Measurements from ENCODE around the gene SYNE1. TPM values are rescaled to one million over a fixed set of nuclear protein-coding genes. Genes with fewer than 3 reads are reported as not detected.

Gene SYNE1
- total and polyA plus RNA-seq, 4 donors, result 10.2 to 105 (median 24.5) TPM

DNA sequence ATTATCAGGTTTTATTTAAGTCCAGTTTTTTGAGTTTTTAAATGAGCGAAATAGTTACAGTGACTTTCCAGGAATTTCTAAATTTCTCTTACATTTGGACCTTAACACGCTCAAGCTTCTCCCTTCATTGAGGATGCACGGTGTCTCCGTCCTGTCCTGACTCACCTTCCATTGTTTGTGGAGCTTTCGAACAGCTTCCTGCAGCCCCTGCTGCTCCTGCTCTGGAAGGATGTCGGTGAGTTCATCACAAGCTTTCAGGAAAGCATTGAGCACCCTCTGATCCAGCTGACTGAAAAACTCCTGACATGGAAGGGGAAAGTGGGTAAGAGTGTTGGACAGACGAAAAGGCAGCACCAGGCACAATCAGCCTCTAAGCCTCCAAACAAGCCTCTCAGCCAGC, 183.7 kb downstream of the SYNE1 start:
- H3K4me3 ChIP-seq (ENCODE audit: low read depth in 1 of 3, low read length in 3 of 3), result no peak overlapping the region
- no peak overlapping the region for H3K27ac ChIP-seq (ENCODE audit: low read depth in 1 of 2, low read length in 2 of 2)
- H3K9me3 ChIP-seq (ENCODE audit: control insufficient read depth in 4 of 4, low read length in 3 of 4), result no peaks in the 10 kb centered on the region
- WGBS, result 74% methylated on average over 7 of the region's 7 CpGs
- H3K36me3 ChIP-seq (ENCODE audit: control insufficient read depth in 4 of 4, insufficient read depth in 3 of 4, low read depth in 1 of 4, low read length in 3 of 4), result no peaks in the 10 kb centered on the region
- H3K4me1 ChIP-seq (ENCODE audit: control insufficient read depth in 4 of 4, insufficient read depth in 4 of 4, low read length in 3 of 4), result no peaks in the 10 kb centered on the region
- DNase-seq (ENCODE audit: low spot score), result no peak
- H3K9ac ChIP-seq (ENCODE audit: low read depth in 1 of 2, low read length in 2 of 2), result no peak overlapping the region
- no peaks in the 10 kb centered on the region for H3K27me3 ChIP-seq (ENCODE audit: control insufficient read depth in 4 of 4, insufficient read depth in 4 of 4, low read length in 3 of 4)
- TF ChIP-seq EGR1 (IDR thresholded peaks at IDR 0.05; ENCODE audit: low read depth in 2 of 2), result no peak
- no peak for TF ChIP-seq RXRA (IDR thresholded peaks at IDR 0.05)

DNA sequence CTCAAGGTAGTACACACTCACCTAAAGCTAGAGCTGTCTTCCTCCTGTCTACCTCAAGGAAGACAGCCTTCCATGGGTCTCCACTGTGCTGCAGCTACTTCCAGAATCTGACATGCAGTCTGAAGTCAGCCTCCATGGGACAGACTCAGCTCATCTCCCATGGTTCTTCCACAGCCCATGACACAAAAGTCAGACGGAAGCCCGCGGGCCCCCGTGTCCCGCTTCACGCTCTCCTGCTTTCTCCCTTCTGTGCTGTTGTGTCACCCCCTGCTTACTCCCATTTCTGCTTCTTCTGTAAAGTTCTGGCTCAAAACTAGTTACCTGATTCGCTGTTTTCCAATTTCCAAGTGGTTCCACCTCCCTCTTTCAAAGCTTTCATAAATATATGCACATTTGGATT, 184.5 kb downstream of the SYNE1 start:
- WGBS, result 91% methylated on average over 7 of the region's 7 CpGs
- H3K9me3 ChIP-seq (ENCODE audit: control insufficient read depth in 4 of 4, low read length in 3 of 4), result no peaks in the 10 kb centered on the region

More for the DNA sequence above, 184.5 kb downstream of the SYNE1 start:
- Histone ChIP-seq H3K4me1 (ENCODE audit: control insufficient read depth in 4 of 4, insufficient read depth in 4 of 4, low read length in 3 of 4) (no peaks in the 10 kb centered on the region), H3K36me3 (ENCODE audit: control insufficient read depth in 4 of 4, insufficient read depth in 3 of 4, low read depth in 1 of 4, low read length in 3 of 4) (no peaks in the 10 kb centered on the region), H3K27ac (ENCODE audit: low read depth in 1 of 2, low read length in 2 of 2) (no peak overlapping the region), H3K4me3 (ENCODE audit: low read depth in 1 of 3, low read length in 3 of 3) (no peak overlapping the region), H3K9ac (ENCODE audit: low read depth in 1 of 2, low read length in 2 of 2) (no peak overlapping the region), H3K27me3 (ENCODE audit: control insufficient read depth in 4 of 4, insufficient read depth in 4 of 4, low read length in 3 of 4) (no peaks in the 10 kb centered on the region)
- DNase-seq (ENCODE audit: low spot score), result no peak
- TF ChIP-seq YY1 (IDR thresholded peaks at IDR 0.05), result no peak
- TF ChIP-seq FOXA1 (IDR thresholded peaks at IDR 0.05), result no peak
- TF ChIP-seq, protein P1, sequence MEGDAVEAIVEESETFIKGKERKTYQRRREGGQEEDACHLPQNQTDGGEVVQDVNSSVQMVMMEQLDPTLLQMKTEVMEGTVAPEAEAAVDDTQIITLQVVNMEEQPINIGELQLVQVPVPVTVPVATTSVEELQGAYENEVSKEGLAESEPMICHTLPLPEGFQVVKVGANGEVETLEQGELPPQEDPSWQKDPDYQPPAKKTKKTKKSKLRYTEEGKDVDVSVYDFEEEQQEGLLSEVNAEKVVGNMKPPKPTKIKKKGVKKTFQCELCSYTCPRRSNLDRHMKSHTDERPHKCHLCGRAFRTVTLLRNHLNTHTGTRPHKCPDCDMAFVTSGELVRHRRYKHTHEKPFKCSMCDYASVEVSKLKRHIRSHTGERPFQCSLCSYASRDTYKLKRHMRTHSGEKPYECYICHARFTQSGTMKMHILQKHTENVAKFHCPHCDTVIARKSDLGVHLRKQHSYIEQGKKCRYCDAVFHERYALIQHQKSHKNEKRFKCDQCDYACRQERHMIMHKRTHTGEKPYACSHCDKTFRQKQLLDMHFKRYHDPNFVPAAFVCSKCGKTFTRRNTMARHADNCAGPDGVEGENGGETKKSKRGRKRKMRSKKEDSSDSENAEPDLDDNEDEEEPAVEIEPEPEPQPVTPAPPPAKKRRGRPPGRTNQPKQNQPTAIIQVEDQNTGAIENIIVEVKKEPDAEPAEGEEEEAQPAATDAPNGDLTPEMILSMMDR (IDR thresholded peaks at IDR 0.05; ENCODE audit: low read depth, low read length, missing input control), result no peak
- TF ChIP-seq, protein P2, sequence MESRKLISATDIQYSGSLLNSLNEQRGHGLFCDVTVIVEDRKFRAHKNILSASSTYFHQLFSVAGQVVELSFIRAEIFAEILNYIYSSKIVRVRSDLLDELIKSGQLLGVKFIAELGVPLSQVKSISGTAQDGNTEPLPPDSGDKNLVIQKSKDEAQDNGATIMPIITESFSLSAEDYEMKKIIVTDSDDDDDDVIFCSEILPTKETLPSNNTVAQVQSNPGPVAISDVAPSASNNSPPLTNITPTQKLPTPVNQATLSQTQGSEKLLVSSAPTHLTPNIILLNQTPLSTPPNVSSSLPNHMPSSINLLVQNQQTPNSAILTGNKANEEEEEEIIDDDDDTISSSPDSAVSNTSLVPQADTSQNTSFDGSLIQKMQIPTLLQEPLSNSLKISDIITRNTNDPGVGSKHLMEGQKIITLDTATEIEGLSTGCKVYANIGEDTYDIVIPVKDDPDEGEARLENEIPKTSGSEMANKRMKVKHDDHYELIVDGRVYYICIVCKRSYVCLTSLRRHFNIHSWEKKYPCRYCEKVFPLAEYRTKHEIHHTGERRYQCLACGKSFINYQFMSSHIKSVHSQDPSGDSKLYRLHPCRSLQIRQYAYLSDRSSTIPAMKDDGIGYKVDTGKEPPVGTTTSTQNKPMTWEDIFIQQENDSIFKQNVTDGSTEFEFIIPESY (IDR thresholded peaks at IDR 0.05), result no peak
- TF ChIP-seq, protein P3, sequence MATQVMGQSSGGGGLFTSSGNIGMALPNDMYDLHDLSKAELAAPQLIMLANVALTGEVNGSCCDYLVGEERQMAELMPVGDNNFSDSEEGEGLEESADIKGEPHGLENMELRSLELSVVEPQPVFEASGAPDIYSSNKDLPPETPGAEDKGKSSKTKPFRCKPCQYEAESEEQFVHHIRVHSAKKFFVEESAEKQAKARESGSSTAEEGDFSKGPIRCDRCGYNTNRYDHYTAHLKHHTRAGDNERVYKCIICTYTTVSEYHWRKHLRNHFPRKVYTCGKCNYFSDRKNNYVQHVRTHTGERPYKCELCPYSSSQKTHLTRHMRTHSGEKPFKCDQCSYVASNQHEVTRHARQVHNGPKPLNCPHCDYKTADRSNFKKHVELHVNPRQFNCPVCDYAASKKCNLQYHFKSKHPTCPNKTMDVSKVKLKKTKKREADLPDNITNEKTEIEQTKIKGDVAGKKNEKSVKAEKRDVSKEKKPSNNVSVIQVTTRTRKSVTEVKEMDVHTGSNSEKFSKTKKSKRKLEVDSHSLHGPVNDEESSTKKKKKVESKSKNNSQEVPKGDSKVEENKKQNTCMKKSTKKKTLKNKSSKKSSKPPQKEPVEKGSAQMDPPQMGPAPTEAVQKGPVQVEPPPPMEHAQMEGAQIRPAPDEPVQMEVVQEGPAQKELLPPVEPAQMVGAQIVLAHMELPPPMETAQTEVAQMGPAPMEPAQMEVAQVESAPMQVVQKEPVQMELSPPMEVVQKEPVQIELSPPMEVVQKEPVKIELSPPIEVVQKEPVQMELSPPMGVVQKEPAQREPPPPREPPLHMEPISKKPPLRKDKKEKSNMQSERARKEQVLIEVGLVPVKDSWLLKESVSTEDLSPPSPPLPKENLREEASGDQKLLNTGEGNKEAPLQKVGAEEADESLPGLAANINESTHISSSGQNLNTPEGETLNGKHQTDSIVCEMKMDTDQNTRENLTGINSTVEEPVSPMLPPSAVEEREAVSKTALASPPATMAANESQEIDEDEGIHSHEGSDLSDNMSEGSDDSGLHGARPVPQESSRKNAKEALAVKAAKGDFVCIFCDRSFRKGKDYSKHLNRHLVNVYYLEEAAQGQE (IDR thresholded peaks at IDR 0.05), result no peak
- no peak for TF ChIP-seq TAF1 (conservative IDR thresholded peaks at IDR 0.05)
- TF ChIP-seq GABPA (IDR thresholded peaks at IDR 0.05 in 1 of 2, conservative IDR thresholded peaks at IDR 0.05 in 1 of 2), result no peak
- TF ChIP-seq, protein P4, sequence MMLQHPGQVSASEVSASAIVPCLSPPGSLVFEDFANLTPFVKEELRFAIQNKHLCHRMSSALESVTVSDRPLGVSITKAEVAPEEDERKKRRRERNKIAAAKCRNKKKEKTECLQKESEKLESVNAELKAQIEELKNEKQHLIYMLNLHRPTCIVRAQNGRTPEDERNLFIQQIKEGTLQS (IDR thresholded peaks at IDR 0.05), result no peak
- TF ChIP-seq HNF4A (conservative IDR thresholded peaks at IDR 0.05), result no peak
- no peak for TF ChIP-seq RXRA (IDR thresholded peaks at IDR 0.05)
- TF ChIP-seq EGR1 (IDR thresholded peaks at IDR 0.05; ENCODE audit: low read depth in 2 of 2), result no peak
- no peak for TF ChIP-seq RAD21 (IDR thresholded peaks at IDR 0.05)
- no peak for TF ChIP-seq NR2F2 (IDR thresholded peaks at IDR 0.05)
